MV-4-11 (cell line): Measurements from ENCODE around the gene TTC3.

Experiments
- DNase-seq: peaks from one replicate; lab custom pipeline; 2025; lab: John Stamatoyannopoulos, UW

TTC3 gene

DNA sequence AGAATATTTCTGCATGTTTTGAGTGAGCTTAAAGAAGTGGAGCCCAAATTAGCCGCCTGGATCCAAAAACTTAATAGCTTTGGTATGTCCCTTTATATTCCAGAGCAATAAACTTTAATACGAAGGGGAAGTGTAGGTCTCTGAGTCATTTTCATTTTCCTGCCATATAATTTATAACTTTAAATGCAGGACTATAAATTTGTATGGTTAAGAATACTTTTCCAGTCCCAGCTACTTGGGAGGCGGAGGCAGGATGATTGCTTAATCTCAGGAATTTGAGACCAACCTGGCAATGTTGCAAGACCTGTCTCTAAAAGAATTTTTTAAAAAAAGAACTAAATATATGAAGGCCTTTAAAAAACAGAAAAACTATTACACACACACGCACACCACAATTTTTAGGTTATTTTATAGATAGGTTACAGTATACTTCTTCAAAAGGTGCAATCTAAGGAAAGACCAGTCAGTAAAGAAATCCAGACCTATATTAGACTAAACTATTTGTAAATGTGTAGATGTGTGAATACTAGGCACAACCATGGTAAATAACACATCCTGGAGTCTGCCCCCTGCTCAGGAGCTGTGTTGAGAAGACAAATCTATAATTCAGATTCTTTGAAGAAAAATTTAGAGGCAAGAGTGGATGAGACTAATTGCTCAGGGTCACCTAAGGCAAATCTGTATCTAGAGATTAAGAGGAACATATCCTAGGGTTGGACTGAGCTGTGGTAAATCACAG is 80.3 kb downstream of the TTC3 start:
- DNase-seq = no peak

DNA sequence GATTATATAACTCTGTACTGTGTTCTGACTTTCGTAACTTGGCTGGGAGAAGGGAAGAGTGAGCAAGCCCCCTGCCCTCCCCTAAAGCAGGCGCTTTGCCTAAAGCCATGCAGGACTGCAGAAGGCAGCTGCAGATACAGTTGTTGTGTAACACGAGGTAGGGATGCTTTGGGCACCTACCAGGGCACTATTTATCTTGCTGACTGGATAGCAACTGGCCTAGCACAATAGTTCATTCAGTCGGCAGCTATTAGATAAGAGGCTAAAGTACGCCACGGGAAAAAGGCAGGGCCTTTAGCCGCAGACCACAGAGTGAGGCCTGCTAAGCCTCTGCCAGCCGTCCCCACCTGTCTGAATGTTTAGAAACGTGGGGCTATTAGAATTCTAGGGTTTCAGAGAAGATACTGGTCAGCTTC is 80.9 kb downstream of the TTC3 start:
- peak; percentile 40 for DNase-seq

DNA sequence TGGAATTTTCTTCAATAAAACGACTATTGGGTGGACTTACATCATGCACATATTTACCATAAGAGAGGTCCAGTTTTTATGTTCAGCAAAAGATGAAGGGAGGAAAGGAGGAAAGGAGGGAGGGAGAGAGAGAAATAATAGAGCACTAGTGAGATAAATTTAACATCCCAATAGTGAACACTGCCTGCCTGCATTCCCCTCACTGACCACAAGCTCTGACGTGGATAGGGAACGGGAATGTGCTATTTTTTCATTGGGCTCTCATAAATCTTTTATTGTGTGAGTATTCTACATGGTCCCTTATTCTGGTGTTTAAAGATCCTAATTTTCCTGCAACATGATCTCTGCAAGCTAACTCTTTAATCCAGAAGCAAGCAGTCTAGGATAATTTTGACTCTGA is 82.1 kb downstream of the TTC3 start:
- no peak for DNase-seq

DNA sequence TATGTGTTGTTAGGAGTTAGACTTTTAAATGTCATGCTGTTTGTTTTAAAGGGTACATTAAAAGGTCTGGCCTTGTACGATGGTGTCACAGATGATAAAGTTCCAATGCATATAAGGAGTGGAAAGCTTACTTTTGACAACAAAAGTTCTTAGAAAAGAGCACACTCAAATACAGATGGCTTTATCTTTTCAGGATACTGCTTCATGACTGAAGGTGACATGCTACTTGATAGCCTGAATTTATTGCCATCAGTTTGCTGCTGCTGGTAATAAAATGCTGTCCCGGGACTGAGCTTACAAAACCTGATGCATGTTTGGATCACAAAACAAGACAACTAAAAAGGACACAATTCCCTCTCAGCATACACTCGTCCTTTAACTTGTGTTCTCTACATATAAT is 84.9 kb downstream of the TTC3 start:
- DNase-seq = no peak

DNA sequence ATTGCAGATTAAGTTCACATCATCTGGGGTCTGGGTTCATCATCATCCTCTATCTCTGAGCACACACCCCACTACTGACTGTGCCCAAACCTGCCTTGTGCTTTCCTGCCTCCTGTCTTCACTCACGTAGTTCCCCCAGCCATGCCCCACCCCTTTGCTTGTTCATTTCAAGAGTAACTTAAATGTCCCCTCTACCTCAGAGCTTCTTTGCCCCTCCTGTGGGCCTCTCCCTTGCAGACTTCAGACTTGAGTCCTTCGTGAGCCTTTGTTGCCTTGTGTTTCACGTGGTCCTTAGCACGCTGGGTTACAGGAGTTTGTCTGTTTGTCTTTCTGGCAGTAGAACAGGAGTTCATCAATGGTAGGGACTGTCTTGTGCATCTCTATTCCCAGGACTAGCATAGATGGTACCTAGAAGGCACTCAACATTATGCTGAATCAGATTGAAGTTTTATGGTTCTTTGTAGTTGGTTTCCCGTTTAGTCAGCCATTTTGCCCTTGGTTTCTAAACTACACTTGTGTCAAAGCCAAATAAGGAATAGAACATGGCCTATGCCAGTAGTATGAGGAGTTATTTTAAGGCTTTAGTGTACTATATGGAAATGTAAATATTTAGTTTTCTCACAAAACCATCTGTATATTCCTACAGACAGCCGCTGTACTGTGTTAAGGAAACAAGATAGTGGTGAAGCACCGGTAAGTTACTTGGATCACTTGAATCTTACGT is 86.2 kb downstream of the TTC3 start:
- no peak for DNase-seq

DNA sequence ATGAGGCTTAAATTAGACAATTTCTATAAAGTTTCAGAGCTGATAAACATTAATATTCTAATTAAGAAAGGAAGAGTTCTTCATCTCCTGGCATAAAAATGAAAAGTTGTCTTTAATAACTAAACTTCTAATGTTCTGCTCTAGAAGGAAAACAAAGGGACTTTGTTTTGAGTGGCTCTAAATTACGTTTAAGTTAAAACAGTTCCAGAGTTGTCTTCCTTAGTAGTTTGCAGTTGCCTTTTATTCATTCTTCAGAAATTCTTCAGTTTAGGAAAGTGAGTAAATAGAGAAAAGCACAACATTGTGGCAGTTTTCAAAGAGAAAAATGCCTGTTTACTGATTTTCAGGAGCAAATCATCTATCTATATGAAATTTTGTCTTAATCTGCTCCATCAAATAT is 86.9 kb downstream of the TTC3 start:
- DNase-seq = no peak

DNA sequence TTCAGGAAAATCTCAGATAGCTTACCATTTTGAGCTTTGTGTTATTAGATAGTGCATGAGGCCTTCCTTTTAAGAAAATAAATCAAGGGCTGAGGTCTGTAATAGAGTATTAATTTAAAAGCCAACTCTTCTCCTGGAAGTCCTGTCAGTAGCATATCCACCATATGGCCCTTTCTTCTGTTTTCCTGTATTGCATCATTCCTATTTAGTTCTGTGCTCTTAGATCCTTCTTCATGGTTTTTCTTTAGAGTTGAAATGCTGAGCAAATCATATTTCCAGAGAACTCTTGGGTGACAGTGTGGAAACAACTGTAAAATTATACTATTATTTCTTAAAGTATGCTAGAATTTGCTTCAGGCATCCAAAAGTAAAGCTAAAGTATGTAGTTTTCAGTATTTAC is 91.7 kb downstream of the TTC3 start:
- peak; percentile 63 for DNase-seq

DNA sequence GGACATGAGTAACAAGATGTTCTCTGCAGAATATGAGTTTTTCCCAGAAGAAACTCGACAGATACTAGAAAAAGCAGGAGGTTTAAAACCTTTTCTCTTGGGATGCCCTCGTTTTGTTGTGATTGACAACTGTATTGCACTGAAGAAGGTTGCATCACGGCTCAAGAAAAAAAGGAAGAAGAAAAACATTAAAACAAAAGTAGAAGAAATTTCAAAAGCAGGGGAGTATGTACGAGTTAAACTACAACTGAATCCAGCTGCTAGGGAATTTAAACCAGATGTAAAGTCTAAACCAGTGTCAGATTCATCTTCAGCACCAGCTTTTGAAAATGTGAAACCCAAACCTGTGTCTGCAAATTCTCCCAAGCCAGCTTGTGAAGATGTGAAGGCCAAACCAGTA is 92.5 kb downstream of the TTC3 start:
- peak; percentile 49 for DNase-seq

DNA sequence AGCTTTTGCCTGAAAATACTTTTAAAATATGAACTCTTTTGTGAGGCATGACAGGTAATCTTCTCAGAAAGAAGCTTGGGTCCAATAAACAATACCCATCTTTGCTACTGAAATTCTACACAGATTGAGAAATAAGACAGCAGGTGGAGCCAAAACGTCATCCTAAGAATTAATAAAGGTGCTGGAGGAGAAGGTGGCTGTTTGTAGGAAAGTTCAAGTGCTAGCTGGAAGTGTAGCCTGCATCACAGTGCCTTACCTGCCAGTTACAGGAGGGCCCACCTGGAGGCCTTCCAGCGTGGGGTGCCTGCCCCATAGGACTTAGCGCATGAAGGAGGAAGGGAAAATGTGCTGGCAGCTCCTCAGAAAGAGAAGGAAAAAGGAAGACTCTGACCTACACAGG is 93.7 kb downstream of the TTC3 start:
- no peak for DNase-seq

DNA sequence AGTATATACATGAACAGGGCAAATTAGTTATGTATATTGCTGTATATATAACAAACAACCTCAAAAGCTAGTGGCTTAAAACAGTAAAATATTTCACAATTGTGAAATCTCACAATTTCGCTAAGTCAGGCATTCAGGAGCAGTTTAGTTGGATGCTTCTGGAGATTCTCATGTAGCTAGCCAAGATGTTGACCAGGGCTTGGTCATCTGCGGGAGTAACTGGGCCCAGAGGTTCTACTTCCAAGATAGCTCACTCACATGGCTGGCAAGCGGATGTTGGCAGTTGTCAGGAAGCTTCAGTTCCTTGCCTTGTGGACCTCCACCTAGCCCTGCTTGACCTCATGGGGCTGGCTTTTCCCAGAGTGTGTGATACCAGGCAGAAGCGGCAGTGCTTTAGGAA is 95.6 kb downstream of the TTC3 start:
- no peak for DNase-seq

DNA sequence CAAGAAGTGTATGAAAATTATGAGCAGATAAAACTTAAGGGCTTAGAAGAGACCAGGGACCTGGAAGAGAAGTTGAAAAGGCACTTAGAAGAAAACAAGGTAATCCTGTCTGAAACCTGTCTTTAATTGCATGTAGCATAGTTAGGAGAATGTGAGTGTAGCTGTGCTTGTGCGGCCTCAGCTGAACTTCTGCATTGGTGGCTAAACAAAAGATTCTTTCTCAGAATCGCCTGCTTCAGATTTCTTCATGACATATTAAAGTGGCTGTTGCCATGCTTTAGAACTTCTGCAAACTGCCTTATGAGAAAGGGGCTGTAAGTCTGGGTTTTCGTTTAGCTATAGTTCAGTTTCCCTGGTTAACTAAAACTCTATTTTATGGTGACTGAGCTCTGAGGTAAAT is 99.6 kb downstream of the TTC3 start:
- DNase-seq = peak; percentile 71

DNA sequence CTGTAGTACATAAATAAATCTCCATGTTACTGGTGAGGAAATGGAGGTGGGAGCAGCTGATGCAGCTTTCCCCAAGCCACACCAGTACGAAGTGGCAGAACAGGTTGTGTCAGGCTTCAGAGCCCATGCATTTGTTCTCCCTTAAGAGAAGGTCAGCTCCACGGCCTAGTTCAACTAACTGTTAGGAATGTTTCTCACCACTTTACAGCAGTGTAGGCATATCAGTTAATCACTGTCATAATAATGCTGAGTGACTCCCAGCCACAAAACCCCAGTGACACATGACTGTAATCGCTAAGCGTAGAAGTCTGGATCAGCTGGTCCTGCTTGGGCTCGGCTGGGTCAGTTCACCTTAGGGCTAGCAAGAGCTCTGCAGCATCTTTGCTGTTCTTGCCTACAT is 103.7 kb downstream of the TTC3 start:
- DNase-seq = peak; percentile 11

DNA sequence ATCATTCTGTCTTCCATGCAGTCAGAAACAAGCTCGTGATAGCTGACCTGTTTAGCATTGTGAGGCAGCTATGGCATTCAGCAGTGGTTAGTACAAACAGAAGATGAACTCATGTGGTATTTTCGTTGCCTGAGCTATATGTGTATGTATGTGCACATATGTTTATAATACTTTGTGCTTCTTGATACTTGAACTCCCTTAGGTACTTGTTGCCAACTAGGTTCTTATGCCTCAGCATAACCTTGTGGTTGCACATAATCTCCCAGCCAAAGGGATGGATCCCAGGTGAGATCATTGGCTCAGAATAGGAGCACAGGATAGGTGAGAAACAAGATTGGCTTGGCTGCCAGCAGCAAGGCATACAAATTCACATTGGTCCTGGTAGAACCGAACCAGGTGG is 108.0 kb downstream of the TTC3 start:
- DNase-seq = no peak

DNA sequence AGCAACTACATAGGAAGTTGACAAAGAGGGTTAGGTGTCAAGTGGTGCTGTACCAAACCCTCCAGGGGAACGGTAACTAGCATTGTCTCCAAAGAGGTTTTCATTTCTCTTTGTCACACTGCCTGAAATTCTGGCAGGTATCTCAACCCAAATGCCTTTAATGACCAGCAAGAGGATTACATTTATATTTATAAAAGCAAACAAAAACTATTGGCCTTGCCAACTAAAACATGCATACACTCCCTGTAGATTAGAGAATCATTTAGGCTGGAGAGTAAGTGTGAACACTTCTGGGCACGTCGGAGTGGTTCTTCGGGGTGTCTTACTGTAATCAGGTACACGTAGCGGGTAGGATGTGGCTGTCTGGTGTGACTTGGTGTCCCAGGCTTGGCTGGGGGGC is 109.2 kb downstream of the TTC3 start:
- DNase-seq = no peak

DNA sequence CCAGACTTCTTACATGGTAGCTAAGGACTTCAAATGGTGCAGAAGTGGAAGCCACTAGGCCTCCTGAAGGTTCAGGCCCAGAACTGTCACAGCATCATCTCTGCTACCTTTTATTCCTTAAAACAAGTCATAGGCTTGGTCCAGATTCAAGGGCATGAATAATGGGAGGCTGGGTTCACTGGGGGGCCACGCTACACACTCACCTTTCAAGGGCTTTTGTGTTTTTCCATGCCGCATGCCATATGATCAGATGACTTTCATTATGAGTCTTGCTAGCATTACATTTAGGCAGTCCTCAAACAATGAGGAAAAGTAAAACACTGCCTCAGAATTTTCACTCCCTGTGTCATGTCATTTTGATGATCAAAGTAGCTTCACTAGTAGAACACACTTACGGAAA is 110.7 kb downstream of the TTC3 start:
- DNase-seq = no peak

DNA sequence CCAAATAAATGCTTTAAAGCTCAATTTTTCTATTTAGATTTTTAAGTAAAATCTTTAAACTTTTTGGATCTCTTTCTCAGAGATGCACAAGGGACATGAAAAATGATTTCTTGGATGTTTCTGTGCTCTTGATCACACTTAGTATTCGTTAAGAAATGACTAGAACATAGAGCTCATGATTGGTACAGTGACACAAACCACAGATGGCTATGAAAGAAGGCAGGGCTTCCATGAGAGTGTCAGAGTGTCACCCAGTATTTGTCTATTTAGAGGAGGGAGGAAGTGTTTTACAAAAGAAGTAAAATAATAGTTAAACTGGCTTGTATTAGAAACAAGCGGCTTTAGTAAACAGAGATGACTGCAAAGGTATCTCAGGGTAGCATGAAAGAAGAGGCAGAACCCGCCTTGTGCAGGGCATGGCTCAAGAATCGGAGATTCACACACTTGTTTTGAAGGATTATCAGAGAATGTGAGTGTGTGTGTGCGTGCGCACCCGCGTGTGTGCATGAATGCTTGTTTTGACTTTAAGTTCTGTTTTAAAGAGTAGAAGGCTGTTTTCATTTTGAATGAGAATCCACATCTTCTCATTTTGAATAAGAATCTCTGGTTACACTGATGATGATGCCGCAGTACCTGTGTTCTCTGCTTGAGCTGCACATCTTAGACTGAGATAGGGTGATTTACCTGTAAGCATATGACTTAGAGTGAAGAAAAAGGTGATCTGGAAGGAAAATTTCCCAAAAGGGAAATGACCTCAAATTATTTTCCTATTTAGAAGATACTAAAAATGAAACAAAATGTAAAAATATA is 111.9 kb downstream of the TTC3 start:
- DNase-seq = no peak

DNA sequence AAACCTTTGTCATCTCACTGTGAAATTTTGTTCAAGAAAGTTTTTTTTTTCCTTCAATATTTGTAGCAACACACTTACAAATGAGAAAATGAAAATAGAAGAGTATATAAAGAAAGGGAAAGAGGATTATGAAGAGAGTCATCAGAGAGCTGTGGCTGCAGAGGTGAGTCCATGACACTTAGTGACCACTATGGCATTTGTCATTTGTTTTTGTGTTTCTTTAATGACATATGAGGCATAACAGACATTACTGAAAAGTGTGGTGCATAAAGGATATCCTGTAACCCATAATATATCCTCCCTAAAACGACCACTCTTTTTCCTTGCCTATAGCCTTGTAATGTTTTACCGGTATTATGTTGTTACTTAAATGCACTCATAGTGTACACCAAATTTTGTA is 113.9 kb downstream of the TTC3 start:
- no peak for DNase-seq

DNA sequence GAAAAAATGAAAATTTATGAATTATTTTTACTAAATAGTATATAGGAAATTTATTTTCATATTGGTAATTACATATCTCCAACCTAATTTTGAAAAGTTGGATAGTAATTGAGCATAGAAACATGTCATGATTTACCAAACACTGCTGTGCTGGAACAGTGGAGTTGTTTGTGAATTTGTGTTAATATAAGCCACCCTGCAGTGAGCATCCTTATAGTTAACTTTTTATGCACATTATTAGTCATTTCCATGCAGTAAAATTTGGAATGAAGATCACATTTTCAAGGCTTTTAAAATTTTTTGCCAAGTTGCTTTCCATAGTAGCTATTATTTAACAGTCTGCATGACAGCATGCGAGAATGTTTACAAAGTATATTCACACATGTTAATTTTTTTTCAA is 115.8 kb downstream of the TTC3 start:
- no peak for DNase-seq

DNA sequence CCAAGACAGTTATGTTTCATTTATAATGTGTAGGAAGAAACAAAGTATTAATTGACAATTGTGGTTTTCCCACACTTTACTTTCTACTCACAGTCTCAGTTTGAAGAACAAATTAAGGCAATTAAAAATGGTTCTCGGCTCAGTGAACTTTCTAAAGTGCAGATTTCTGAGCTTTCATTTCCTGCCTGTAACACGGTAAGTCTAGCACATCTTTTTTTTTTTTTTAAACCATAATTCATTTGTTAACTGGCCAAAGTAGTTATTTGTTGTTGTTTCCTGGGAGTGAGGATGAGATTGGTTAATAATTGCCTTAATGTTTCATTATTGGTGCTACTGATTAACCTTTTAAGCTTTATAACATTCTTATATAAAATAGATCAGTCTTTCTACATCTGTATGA is 119.0 kb downstream of the TTC3 start:
- DNase-seq = no peak

DNA sequence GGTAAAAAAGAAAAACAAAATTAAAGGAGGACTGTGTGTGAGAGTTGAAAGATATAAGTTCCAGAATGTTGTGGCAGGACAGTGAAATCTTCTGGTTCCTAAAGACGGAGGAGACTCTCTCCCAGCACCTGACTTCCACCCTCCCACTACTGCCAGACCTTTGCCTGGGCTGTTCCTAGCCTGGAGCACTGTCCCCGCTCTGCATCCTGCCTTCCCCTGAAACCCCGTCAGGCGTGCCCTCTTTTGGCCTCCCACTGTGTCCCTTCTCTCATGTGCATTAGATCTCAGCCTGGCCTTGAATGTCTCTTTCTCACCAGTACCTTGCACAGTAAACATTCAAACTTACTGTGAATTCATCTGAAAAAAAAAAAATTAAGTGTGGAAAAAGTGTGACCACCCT is 120.0 kb downstream of the TTC3 start:
- no peak for DNase-seq

DNA sequence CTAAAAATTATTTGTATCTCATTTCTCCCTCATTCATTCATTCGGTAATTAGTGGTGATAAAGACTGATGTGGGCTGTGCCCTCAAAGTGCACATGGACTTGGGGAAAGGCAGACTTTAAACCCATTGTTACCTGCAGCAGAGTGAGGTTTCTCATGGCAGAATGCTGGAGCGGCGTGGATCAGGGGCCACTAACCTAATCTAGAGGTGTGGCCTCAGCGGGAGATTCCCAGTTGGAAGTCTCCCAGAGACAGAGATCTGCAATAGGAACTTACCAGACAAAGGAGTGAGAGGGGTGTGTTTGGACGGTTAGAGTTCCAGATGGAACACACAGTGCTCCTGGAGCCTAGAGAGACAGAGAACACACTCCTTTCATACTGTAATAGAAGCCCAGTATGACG is 120.6 kb downstream of the TTC3 start:
- DNase-seq = no peak

DNA sequence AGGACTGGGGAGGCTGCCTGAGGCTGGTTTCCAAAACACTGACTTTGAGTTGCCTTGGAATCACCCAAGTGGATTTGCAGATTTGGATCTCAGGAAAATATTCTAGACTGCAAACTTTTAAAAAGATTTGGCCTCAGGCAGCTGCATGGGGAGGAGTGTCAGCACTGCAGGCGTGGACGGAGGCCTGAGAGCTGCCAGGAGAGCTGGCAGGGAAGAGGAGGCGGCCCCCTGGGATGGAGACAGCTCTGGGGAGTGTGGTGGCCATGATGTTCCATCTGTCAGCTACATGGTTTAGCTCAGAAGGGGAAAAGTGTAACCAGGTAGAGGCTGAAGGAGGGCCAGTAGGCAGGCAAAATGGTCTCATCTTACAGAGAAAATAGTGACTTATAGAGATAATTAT is 122.0 kb downstream of the TTC3 start:
- no peak for DNase-seq

DNA sequence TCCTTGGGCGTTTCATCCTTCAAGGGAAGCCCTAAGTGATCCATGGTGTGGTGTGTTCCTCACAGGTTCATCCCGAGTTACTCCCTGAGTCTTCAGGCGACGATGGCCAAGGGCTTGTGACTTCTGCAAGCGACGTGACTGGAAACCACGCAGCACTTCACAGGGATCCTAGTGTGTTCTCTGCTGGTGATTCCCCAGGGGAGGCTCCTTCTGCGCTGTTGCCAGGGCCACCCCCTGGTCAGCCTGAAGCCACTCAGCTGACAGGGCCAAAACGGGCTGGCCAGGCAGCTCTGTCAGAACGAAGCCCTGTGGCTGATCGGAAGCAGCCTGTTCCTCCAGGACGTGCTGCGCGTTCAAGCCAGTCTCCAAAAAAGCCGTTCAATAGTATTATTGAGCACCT is 122.6 kb downstream of the TTC3 start:
- no peak for DNase-seq
